H1 (cell line): ENCODE results near the gene MDM1. TPM values are rescaled to one million over a fixed set of nuclear protein-coding genes. Genes with fewer than 3 reads are reported as not detected.
A peak's percentile ranks its signal among the peaks of the same experiment; 100 is the strongest.

Source experiments
- CTCF ChIA-PET: fragments of 300-600 bp; sonication (Branson Sonifier 250); formaldehyde crosslinking; loops from one replicate; lab custom pipeline; 2021; ENCODE audit not compliant: partially characterized antibody; lab: Charles Lee
- POLR2A ChIA-PET: fragments of 300-600 bp; sonication (Branson Sonifier 250); formaldehyde crosslinking; loops from one replicate; lab custom pipeline; 2021; ENCODE audit warnings: inconsistent platforms; ENCODE audit not compliant: partially characterized antibody; lab: Charles Lee
- DNase-seq, 2 experiments: peaks; one replicate each; pipeline versions ENCODE4 v3.0.0 to v3.0.0-alpha.2; 2010 to 2022; ENCODE audit warnings: low spot score in 2 of 2, low read depth in 1 of 2, mixed read lengths in 1 of 2
- FAIRE-seq: peaks from 2 replicates; lab custom pipeline; 2011; peaks lifted over from hg19 to GRCh38; lab: Jason Lieb, UNC
- H2AFZ ChIP-seq: 2 replicates; pipeline ENCODE4 v1.8.1; 2012; ENCODE audit warnings: low read length, inconsistent platforms
- H2AK5ac ChIP-seq: 2 replicates; pipeline ENCODE4 v1.6.1; 2013; ENCODE audit warnings: low read depth, low read length
- H2BK120ac ChIP-seq: replicated peaks from 2 replicates; pipeline ENCODE3; 2013; ENCODE audit warnings: low read depth, low read length, inconsistent platforms
- H2BK12ac ChIP-seq: 2 replicates; pipeline ENCODE4 v1.6.1; 2013; ENCODE audit warnings: low read depth, low read length
- H2BK15ac ChIP-seq: 2 replicates; pipeline ENCODE4 v1.6.1; 2013; ENCODE audit warnings: low read length
- H2BK20ac ChIP-seq: 2 replicates; pipeline ENCODE4 v1.6.1; 2013; ENCODE audit warnings: low read length
- H2BK5ac ChIP-seq: 2 replicates; pipeline ENCODE4 v1.6.1; 2013; ENCODE audit warnings: low read depth, low read length
- H3K14ac ChIP-seq: 2 replicates; pipeline ENCODE4 v1.6.1; 2013; ENCODE audit warnings: inconsistent platforms; ENCODE audit not compliant: insufficient read length
- H3K18ac ChIP-seq: 2 replicates; pipeline ENCODE4 v1.6.1; 2013; ENCODE audit warnings: low read length; ENCODE audit errors: extremely low read depth
- H3K23ac ChIP-seq: 2 replicates; pipeline ENCODE4 v1.6.1; 2013; ENCODE audit warnings: inconsistent platforms; ENCODE audit not compliant: insufficient read length
- H3K23me2 ChIP-seq: 2 replicates; pipeline ENCODE4 v1.6.1; 2013; ENCODE audit warnings: low read depth, low read length
- H3K27ac ChIP-seq: 2 replicates; pipeline ENCODE4 v1.6.1; 2011; ENCODE audit warnings: low read depth, low read length, inconsistent platforms
- H3K27me3 ChIP-seq, 4 experiments: replicated peaks in 1 of 4; 1 replicate in 1 of 4; 2 replicates in 3 of 4; pipeline versions ENCODE4 v1.6.1 to v1.8.1; 2011 to 2013; ENCODE audit warnings: low read length in 3 of 4, mild to moderate bottlenecking in 3 of 4, inconsistent platforms in 2 of 4, mixed read lengths in 2 of 4, moderate library complexity in 1 of 4; ENCODE audit not compliant: control insufficient read depth in 3 of 4, insufficient read depth in 3 of 4; ENCODE audit errors: extremely low read depth in 1 of 4
- H3K36me3 ChIP-seq, 4 experiments: 2 replicates each; pipeline versions ENCODE4 v1.6.1 to v1.8.1; 2011 to 2013; ENCODE audit warnings: mild to moderate bottlenecking in 4 of 4, low read length in 3 of 4, moderate library complexity in 2 of 4, control low read depth in 1 of 4, inconsistent platforms in 1 of 4; ENCODE audit not compliant: insufficient read depth in 4 of 4, control insufficient read depth in 2 of 4
- H3K4ac ChIP-seq: replicated peaks from 2 replicates; pipeline ENCODE3; 2013; ENCODE audit warnings: low read length, low read depth, mixed read lengths, inconsistent platforms; ENCODE audit not compliant: insufficient read length
- H3K4me1 ChIP-seq, 4 experiments: replicated peaks in 1 of 4; 1 replicate in 1 of 4; 2 replicates in 3 of 4; pipeline versions ENCODE4 v1.6.1 to v1.8.1; 2011 to 2013; ENCODE audit warnings: low read length in 3 of 4, inconsistent platforms in 2 of 4, mixed read lengths in 1 of 4; ENCODE audit not compliant: insufficient read depth in 4 of 4, control insufficient read depth in 3 of 4
- H3K4me2 ChIP-seq, 2 experiments: 2 replicates each; pipeline versions ENCODE4 v1.6.1 to v1.8.1; 2011 to 2013; ENCODE audit warnings: low read depth in 2 of 2, low read length in 2 of 2, control low read depth in 1 of 2, inconsistent platforms in 1 of 2, mild to moderate bottlenecking in 1 of 2; ENCODE audit not compliant: insufficient read depth in 1 of 2
- H3K4me3 ChIP-seq, 4 experiments: fragments of 200-600, 300-600 bp in 1 of 4; sonication (generic), shearing (Covaris generic), sonication (Bioruptor Twin) in 1 of 4; 2 replicates each; pipeline versions ENCODE4 v1.5.1 to v1.8.1; 2011 to 2016; ENCODE audit warnings: low read length in 4 of 4, low read depth in 3 of 4, control low read depth in 2 of 4, inconsistent platforms in 2 of 4, mild to moderate bottlenecking in 2 of 4, mixed read lengths in 1 of 4, moderate library complexity in 1 of 4; ENCODE audit not compliant: insufficient read depth in 2 of 4; ENCODE audit errors: extremely low read depth in 1 of 4
- H3K56ac ChIP-seq: replicated peaks from 2 replicates; pipeline ENCODE3; 2013; ENCODE audit warnings: low read depth, mild to moderate bottlenecking, mixed read lengths, low read length, inconsistent platforms; ENCODE audit not compliant: insufficient read length
- H3K79me1 ChIP-seq: 2 replicates; pipeline ENCODE4 v1.6.1; 2013; ENCODE audit warnings: low read depth, low read length, control low read depth
- H3K79me2 ChIP-seq, 2 experiments: 2 replicates each; pipeline versions ENCODE4 v1.6.1 to v1.8.1; 2012 to 2013; ENCODE audit warnings: low read length in 2 of 2, mild to moderate bottlenecking in 2 of 2, inconsistent platforms in 1 of 2; ENCODE audit not compliant: insufficient read depth in 2 of 2, control insufficient read depth in 1 of 2
- H3K9ac ChIP-seq, 4 experiments: replicated peaks in 1 of 4; 1 replicate in 1 of 4; 2 replicates in 3 of 4; pipeline versions ENCODE4 v1.6.1 to v1.8.1; 2011 to 2013; ENCODE audit warnings: low read depth in 3 of 4, low read length in 3 of 4, control low read depth in 2 of 4, mild to moderate bottlenecking in 2 of 4, moderate library complexity in 2 of 4, inconsistent platforms in 1 of 4; ENCODE audit errors: extremely low read depth in 1 of 4
- H3K9me3 ChIP-seq, 2 experiments: 2 replicates each; pipeline versions ENCODE4 v1.6.1 to v1.8.1; 2012 to 2013; ENCODE audit warnings: mild to moderate bottlenecking in 2 of 2, moderate library complexity in 2 of 2, control low read depth in 1 of 2, inconsistent platforms in 1 of 2, low read depth in 1 of 2, low read length in 1 of 2, mixed read lengths in 1 of 2; ENCODE audit not compliant: insufficient read depth in 2 of 2
- H4K20me1 ChIP-seq, 2 experiments: replicated peaks in 1 of 2; 2 replicates each; pipeline versions ENCODE3 to v1.8.1; 2011 to 2013; ENCODE audit warnings: inconsistent platforms in 2 of 2, low read length in 2 of 2, mild to moderate bottlenecking in 1 of 2; ENCODE audit not compliant: insufficient read depth in 2 of 2, control insufficient read depth in 1 of 2
- H4K5ac ChIP-seq: 2 replicates; pipeline ENCODE4 v1.6.1; 2013; ENCODE audit warnings: low read length, low read depth, mixed read lengths, inconsistent platforms; ENCODE audit not compliant: insufficient read length
- H4K8ac ChIP-seq: 2 replicates; pipeline ENCODE4 v1.8.0; 2013; ENCODE audit warnings: mild to moderate bottlenecking, moderate library complexity, low read length, inconsistent platforms; ENCODE audit not compliant: insufficient read depth; ENCODE audit errors: extremely low read depth
- H4K91ac ChIP-seq: replicated peaks from 2 replicates; pipeline ENCODE3; 2013; ENCODE audit warnings: low read length, mixed read lengths, inconsistent platforms; ENCODE audit not compliant: insufficient read length
- ASH2L ChIP-seq: fragments of 200-600, 300-600 bp; sonication (generic); IDR thresholded peaks from one replicate; pipeline ENCODE4 v1.7.1; 2017; ENCODE audit warnings: low read length
- CEBPB ChIP-seq: IDR thresholded peaks from 2 replicates; pipeline ENCODE4 v1.6.1; 2012; ENCODE audit warnings: low read depth, low read length
- CHD2 ChIP-seq: IDR thresholded peaks from 2 replicates; pipeline ENCODE4 v1.6.1; 2012; ENCODE audit warnings: low read length, improper control_type of control experiment
- CREB1 ChIP-seq: IDR thresholded peaks from 2 replicates; pipeline ENCODE4 v1.6.1; 2012; ENCODE audit warnings: inconsistent platforms
- PHF8 ChIP-seq: fragments of 200-600 bp; sonication (generic); conservative IDR thresholded peaks from 2 replicates; pipeline ENCODE4 v1.7.1; 2012; ENCODE audit warnings: low read depth, mild to moderate bottlenecking, inconsistent platforms, low read length, moderate library complexity
- RAD21 ChIP-seq, 2 experiments: IDR thresholded peaks in 1 of 2; conservative IDR thresholded peaks in 1 of 2; 2 replicates each; pipeline ENCODE4 v1.6.1; 2011; ENCODE audit warnings: low read depth in 2 of 2, low read length in 2 of 2, improper control_type of control experiment in 1 of 2, inconsistent platforms in 1 of 2, mild to moderate bottlenecking in 1 of 2, moderate library complexity in 1 of 2
- WGBS, 2 experiments: shearing (Covaris generic) in 1 of 2; methylation state at CpG; one replicate each; pipeline versions ENCODE4 v1.1.6 to v1.1.7; 2013 to 2015; ENCODE audit warnings: low lambda C conversion rate in 2 of 2, mixed read lengths in 2 of 2, inconsistent platforms in 1 of 2, low coverage in 1 of 2, missing lambda C conversion rate in 1 of 2; ENCODE audit not compliant: insufficient replicate concordance in 2 of 2, insufficient coverage in 1 of 2, insufficient read length in 1 of 2; ENCODE audit errors: extremely low coverage in 1 of 2, missing lambda C conversion rate in 1 of 2; 5-methylcytosine and 5-hydroxymethylcytosine counted together
- long read RNA-seq, 2 experiments: library from RNA in 1 of 2; library from capped mRNA in 1 of 2; stranded (forward); transcript quantifications; one replicate each; pipeline ENCODE4 v2.0.0, GENCODE V29; 2021; ENCODE audit warnings: inconsistent platforms in 1 of 2
- polyA minus RNA-seq, 3 experiments: library from RNA; depleted of rRNA, polyadenylated mRNA; stranded (reverse); fragments of >200 nt; gene quantifications; 1 replicate in 2 of 3; 2 replicates in 1 of 3; pipeline ENCODE4 v1.2.3, GENCODE V29; 2011
- polyA plus RNA-seq, 7 experiments: library from polyadenylated mRNA; depleted of rRNA in 3 of 7; stranded (reverse) in 5 of 7; unstranded in 2 of 7; fragments of >200 nt in 5 of 7; fragments of 200-250 nt in 2 of 7; gene quantifications; 1 replicate in 5 of 7; 2 replicates in 1 of 7; 4 replicates in 1 of 7; pipeline versions ENCODE4 v1.2.1 to v1.2.3, GENCODE V29; 2011 to 2013; ENCODE audit warnings: missing spikeins in 2 of 7, mixed read lengths in 2 of 7
- total RNA-seq: library from RNA; stranded (reverse); fragmentation: NEBNext Ultra II Directional; extraction: Animal tissue kit (Norgen Biotek cat#: 25700); gene quantifications from 2 replicates; pipeline ENCODE4 v1.2.1, GENCODE V29; 2021
- TF ChIP-seq, protein P1 (sequence below): IDR thresholded peaks from 2 replicates; pipeline ENCODE4 v1.6.1; 2012; ENCODE audit warnings: inconsistent platforms

The MDM1 gene
- total RNA-seq (9.5 and 10.7 TPM in 2 replicates), polyA plus RNA-seq (2011; rRNA removed) (1.7 and 3.1 TPM in 2 replicates), polyA minus RNA-seq (2011; rRNA and poly(A)+ RNA removed) (5.6 and 6.8 TPM in 2 replicates)
- polyA plus RNA-seq (2011; cell fraction: cytosol; rRNA removed) = 5.9 TPM
- 3.6 TPM for polyA plus RNA-seq (2011; cell fraction: nucleus; rRNA removed)
- polyA plus RNA-seq (2012, experiment 1 of 2) = 5.3 to 8.4 TPM (median 5.6 TPM) in 4 replicates
- polyA plus RNA-seq (2012, experiment 2 of 2) = 0.43 TPM
- polyA plus RNA-seq (2013, experiment 1 of 2) = 7.4 TPM
- 5.7 TPM for polyA plus RNA-seq (2013, experiment 2 of 2)
- polyA minus RNA-seq (2011; cell fraction: cytosol; rRNA and poly(A)+ RNA removed) = 7.5 TPM
- 13.4 TPM for polyA minus RNA-seq (2011; cell fraction: nucleus; rRNA and poly(A)+ RNA removed)
- long read RNA-seq, experiment 1, partial matches to known transcripts = 4 of 7 reads
- long read RNA-seq, experiment 1, other reads (novel, unspliced or antisense) = 2 of 7 reads
- long read RNA-seq, experiment 2, partial matches to known transcripts = 2 of 5 reads
- long read RNA-seq, experiment 2, other reads (novel, unspliced or antisense) = 1 of 5 reads

DNA sequence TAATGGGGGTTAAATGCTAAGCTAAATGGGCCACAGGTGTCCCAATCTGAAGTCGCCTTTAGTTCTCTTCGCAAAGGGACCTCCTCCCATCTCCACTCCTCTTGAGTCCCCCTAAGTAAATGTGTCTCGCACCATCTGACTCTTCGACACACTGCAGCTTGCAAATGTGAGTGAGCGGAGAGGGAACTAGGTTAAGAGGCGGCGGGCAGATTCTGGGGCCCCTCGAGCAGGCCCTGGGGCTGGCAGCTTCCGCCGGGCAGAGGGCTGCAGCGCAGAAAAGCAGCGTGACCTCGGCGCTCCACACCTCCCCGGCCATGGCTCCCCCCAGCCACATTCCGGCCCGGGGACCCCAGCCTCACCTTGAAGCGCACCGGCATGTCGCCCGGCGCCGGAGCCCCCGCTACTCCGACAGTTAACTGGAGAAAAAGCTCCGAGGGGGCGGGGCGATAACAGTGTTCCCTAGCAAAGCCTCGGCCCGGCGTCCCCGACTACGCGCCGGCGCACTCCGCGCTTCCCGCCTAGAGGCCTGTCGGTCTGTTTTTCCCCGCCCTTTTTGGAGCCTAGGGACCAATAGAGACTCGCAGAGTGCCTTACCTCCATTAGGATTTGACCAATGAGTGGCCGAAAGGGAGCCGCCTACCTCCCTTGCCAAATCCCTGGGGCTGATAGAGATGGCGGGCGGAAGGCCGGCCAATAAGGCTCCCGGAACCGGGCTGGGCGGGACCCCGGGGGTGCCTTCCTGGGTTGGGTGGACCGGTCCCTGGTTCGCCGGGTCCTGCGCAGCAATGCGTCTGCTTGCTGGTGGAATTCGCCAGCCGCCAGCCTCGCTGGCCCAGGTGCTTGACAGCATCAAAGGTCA, at the start of gene MDM1:
Gene MDM1, minus strand, starts transcription at position 494 of the 859 bp plus-strand sequence. Its CDS starts 117 bp downstream, at position 377.
- peak; percentile 93 to 96 for DNase-seq
- Histone ChIP-seq H4K8ac (peak within 1 kb of the TSS; percentile 73; the same call in 1 of the 2 replicates), H2BK20ac (no peak within 1 kb of the TSS), H3K14ac (no peak within 1 kb of the TSS), H2AFZ (peak within 1 kb of the TSS; percentile 65), H3K23me2 (peaks cover 8% of the 10 kb centered on the region), H3K27me3 (no peaks in the 10 kb centered on the region), H3K27ac (peak within 1 kb of the TSS; percentile 24; the same call in 1 of the 2 replicates), H3K56ac (no peak within 1 kb of the TSS), H4K91ac (no peak within 1 kb of the TSS), H2BK5ac (no peak within 1 kb of the TSS), H3K9ac (peak within 1 kb of the TSS; percentile 40 to 82 (median 64)), H3K4me1 (peaks cover 0 to 7% (median 3%) of the 10 kb centered on the region in 4 experiments; a peak in 3 of 7 replicates), H3K9me3 (no peaks in the 10 kb centered on the region), H3K4me3 (peak within 1 kb of the TSS; percentile 67 to 80 (median 75)), H4K5ac (no peak within 1 kb of the TSS), H3K23ac (no peak within 1 kb of the TSS), H3K18ac (peak within 1 kb of the TSS; percentile 65; the same call in 1 of the 2 replicates), H2BK120ac (no peak within 1 kb of the TSS), H3K79me2 (0 out of 4 replicates have a peak, but pooled peaks cover 0 to 5% of the 10 kb centered on the region in 2 experiments), H4K20me1 (no peaks in the 10 kb centered on the region), H3K4ac (no peak within 1 kb of the TSS), H2BK12ac (no peak within 1 kb of the TSS), H3K36me3 (peaks cover 0 to 4% (median 0%) of the 10 kb centered on the region in 4 experiments; a peak in 1 of 8 replicates), H2AK5ac (no peak within 1 kb of the TSS), H3K4me2 (peak within 1 kb of the TSS; percentile 72 to 86), H3K79me1 (no peaks in the 10 kb centered on the region), H2BK15ac (no peak within 1 kb of the TSS)
- WGBS, 2 experiments = 1% methylated on average over 56 of the region's 59 CpGs; no CpG with 5 or more reads in 1 of the 2 experiments
- ChIA-PET CTCF (interaction anchor here (0.6 to 2.1 kb wide), 6 partner anchors 10 to 174 kb away, joined by 3 to 8 read pairs (median 4); partner anchors contain the start of gene IL26), POLR2A (interaction anchor here (0.8 to 1.3 kb wide), 9 partner anchors 10 to 278 kb away, joined by 3 to 4 read pairs (median 3); partner anchors contain the start of gene RAP1B)
- peak; percentile 72 for FAIRE-seq
- TF ChIP-seq RAD21 (IDR thresholded peaks at IDR 0.05 in 1 of 2, conservative IDR thresholded peaks at IDR 0.05 in 1 of 2; ENCODE audit: low read depth in 2 of 2, low read length in 2 of 2) (no peak), CEBPB (0 out of 2 replicates have a peak, but pooled peaks have one; percentile 10), ASH2L (peak; percentile 82), CHD2 (peak; percentile 75; the same call in 1 of the 2 replicates), PHF8 (peak; percentile 50), CREB1 (peak; percentile 52; the same call in 1 of the 2 replicates)
- TF ChIP-seq, protein P1, sequence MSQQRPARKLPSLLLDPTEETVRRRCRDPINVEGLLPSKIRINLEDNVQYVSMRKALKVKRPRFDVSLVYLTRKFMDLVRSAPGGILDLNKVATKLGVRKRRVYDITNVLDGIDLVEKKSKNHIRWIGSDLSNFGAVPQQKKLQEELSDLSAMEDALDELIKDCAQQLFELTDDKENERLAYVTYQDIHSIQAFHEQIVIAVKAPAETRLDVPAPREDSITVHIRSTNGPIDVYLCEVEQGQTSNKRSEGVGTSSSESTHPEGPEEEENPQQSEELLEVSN = peak; percentile 91
